Chondrocyte (in vitro differentiated cells): Measurements from ENCODE around the gene ENTPD2. TPM values are rescaled to one million over a fixed set of nuclear protein-coding genes. Genes with fewer than 3 reads are reported as not detected.

ENCODE experiments used
- DNase-seq: peaks from one replicate; pipeline ENCODE4 v3.0.0; 2021; ENCODE audit warnings: mixed read lengths, low spot score
- H3K27ac Mint-ChIP-seq: one replicate; pipeline ENCODE4 v1.8.0; 2021; ENCODE audit warnings: mild to moderate bottlenecking, moderate library complexity, mixed read lengths; ENCODE audit not compliant: unreplicated experiment
- H3K27me3 Mint-ChIP-seq: 2 replicates; pipeline ENCODE4 v1.8.0; 2021; ENCODE audit warnings: low read depth, mixed read lengths
- H3K36me3 Mint-ChIP-seq: 2 replicates; pipeline ENCODE4 v1.8.0; 2021; ENCODE audit warnings: low read depth, mixed read lengths
- H3K4me1 Mint-ChIP-seq: 2 replicates; pipeline ENCODE4 v1.8.0; 2021; ENCODE audit warnings: low read depth, mild to moderate bottlenecking, mixed read lengths
- H3K4me3 Mint-ChIP-seq: one replicate; pipeline ENCODE4 v1.8.0; 2021; ENCODE audit warnings: mild to moderate bottlenecking, moderate library complexity, mixed read lengths; ENCODE audit not compliant: unreplicated experiment
- H3K9me3 Mint-ChIP-seq: 2 replicates; pipeline ENCODE4 v1.8.0; 2021; ENCODE audit warnings: low read depth, mixed read lengths
- total RNA-seq: library from RNA; stranded (reverse); gene quantifications from 3 replicates; pipeline ENCODE4 v1.2.1, GENCODE V29; 2021
- TF ChIP-seq, protein P1 (sequence below): fragments of 200-600 bp; sonication (generic); IDR thresholded peaks from 2 replicates; pipeline ENCODE4 v1.5.0; 2021; ENCODE audit warnings: antibody characterized with exemption, mild to moderate bottlenecking, moderate library complexity

The ENTPD2 gene
- total RNA-seq, 1 donor from 2014 or later = 0.15 TPM

GRCh38 chr9:137009217-137009616, 44.6 kb downstream of the ENTPD2 start:
- DNase-seq = no peak
- Mint-ChIP-seq H3K27ac (no peak overlapping the region), H3K9me3 (peaks cover 4% of the 10 kb centered on the region), H3K36me3 (peaks cover 6% of the 10 kb centered on the region), H3K27me3 (no peaks in the 10 kb centered on the region), H3K4me3 (no peak overlapping the region), H3K4me1 (no peaks in the 10 kb centered on the region)
- TF ChIP-seq, protein P1, sequence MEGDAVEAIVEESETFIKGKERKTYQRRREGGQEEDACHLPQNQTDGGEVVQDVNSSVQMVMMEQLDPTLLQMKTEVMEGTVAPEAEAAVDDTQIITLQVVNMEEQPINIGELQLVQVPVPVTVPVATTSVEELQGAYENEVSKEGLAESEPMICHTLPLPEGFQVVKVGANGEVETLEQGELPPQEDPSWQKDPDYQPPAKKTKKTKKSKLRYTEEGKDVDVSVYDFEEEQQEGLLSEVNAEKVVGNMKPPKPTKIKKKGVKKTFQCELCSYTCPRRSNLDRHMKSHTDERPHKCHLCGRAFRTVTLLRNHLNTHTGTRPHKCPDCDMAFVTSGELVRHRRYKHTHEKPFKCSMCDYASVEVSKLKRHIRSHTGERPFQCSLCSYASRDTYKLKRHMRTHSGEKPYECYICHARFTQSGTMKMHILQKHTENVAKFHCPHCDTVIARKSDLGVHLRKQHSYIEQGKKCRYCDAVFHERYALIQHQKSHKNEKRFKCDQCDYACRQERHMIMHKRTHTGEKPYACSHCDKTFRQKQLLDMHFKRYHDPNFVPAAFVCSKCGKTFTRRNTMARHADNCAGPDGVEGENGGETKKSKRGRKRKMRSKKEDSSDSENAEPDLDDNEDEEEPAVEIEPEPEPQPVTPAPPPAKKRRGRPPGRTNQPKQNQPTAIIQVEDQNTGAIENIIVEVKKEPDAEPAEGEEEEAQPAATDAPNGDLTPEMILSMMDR = no peak

DNA sequence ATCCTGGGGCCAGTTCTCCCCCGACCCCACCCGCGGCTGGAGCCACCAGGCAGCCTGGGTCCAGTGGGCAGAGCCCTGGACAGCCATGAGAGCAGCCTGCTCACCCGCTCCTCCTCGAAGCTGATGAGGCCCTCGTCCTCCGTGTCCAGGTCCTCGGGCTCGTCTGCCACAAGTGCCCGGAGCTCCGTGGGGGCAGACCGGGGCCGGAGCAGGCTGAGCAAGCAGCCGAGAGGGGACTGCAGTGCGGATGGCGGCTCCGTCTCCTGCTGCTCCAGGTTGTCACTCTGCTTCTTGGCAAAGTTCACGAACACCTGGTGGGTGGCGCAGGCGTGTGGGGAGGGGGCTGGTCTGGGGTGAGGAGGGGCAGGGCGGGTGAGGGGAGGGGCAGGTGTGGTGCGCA, 45.5 kb downstream of the ENTPD2 start:
- Mint-ChIP-seq H3K27ac (no peak overlapping the region), H3K4me1 (no peaks in the 10 kb centered on the region)

DNA sequence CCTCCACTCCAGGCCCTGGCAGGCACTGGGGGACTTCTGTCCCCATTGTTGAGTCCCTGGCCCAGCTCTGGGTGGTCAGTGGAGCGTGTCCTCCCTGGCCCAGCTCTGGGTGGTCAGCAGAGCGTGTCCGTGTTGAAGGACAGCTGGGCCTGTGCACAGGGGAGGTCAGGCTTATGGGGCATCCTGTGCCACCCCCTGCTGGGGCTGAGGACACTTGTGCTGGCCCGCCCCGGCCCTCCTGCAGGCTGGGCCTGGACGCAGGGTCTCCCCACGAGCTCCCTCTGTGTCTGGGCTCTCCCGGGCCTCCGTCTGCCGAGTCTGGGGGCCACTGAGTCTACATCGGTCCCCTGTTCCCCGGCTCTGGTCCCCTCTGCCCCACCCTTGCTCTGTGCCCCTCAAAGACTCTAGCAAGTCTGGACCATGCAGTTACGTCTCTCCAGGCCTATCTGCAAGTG, 46.0 kb downstream of the ENTPD2 start:
- Mint-ChIP-seq H3K36me3 (peaks cover 6% of the 10 kb centered on the region), H3K27me3 (no peaks in the 10 kb centered on the region), H3K4me1 (no peaks in the 10 kb centered on the region), H3K9me3 (peaks cover 4% of the 10 kb centered on the region), H3K27ac (no peak overlapping the region), H3K4me3 (no peak overlapping the region)
- no peak for DNase-seq
- TF ChIP-seq, protein P1 = no peak

More for the DNA sequence above, 45.5 kb downstream of the ENTPD2 start:
- DNase-seq = no peak
- Mint-ChIP-seq H3K36me3 (peaks cover 6% of the 10 kb centered on the region), H3K4me3 (no peak overlapping the region), H3K27me3 (no peaks in the 10 kb centered on the region), H3K9me3 (peaks cover 4% of the 10 kb centered on the region)
- TF ChIP-seq, protein P1 = no peak

DNA sequence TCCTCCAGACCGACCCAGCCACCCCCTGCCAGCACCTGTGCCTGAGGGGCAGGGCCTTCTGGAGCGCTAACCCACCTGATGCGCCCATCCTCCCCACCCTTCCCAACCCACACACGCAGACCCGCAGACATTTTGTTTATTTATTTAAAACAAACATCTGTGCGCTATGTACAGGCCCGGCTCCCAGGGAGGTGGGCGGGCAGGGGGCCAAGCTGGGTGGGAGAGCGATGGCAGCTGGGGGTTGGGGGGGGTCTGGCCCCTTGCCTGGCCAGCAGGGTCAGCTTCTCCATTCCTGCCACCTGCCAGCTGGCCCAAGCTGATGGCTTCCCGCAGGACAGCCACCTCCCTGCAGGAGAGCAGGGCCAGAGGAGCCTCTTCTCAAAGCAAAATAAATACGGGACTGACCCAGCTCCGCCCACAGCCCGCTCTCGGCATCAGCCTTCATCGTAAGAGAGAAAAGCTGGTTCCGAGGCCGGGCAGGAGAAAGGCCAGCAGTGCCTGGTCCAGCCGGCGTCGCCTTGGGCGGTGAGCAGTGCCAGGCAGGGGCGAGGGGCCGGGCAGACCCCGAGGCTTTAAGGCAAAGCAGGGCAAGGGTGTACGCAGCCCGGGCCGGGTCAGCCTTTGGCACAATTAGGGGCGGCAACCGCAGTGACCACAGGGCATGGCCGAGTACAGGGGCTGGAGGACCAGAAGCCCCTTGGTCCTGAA, 46.6 kb downstream of the ENTPD2 start:
- Mint-ChIP-seq H3K27ac (no peak overlapping the region), H3K36me3 (peaks cover 4% of the 10 kb centered on the region), H3K4me1 (no peaks in the 10 kb centered on the region), H3K27me3 (no peaks in the 10 kb centered on the region), H3K4me3 (no peak overlapping the region), H3K9me3 (peaks cover 4% of the 10 kb centered on the region)
- DNase-seq = no peak
- TF ChIP-seq, protein P1 = no peak

DNA sequence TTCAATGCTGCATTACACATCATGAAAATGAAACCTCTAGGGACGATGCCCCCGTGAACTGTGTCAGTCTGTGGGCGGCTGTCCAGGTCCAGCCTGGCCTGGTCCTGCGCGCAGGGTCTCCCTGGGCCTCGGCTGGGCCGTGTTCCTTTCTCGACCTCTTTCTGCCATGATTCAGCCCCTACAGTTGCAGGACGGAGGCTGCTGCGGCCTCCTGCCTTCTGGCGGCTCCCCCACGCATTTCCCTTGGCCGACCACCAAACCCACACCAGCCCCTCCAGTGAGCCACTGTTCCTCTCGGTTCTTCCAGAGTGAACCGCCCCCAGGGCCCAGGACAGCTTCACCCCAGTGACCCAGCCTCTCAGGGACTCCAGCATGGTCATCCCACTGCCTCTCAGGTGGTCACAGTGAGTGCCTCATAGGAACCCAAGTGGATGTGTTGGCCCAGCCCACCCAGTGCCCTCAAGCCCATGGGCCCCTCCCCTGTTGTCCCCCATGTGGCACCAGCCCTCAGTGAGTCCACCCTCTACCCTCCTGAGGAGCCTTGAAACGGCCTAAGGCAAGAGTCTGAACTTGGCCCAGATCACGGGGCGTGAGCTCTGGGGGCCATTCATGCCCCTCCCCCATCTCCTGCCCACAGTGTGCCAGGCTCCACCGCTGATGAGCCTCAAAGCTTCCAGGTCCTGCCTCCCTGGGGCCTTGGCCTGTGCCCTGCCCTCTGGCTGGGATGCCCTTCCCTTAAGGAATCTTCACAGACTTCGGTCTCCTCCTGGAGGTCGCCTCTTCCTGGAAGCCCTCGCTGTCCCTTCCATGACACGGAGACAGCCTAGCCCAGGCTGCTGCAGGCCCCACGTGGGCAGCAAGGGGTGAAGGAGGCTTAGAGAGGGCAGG, 47.5 kb downstream of the ENTPD2 start:
- H3K27ac Mint-ChIP-seq = no peak overlapping the region
- H3K4me1 Mint-ChIP-seq = no peaks in the 10 kb centered on the region
- H3K9me3 Mint-ChIP-seq = peaks cover 4% of the 10 kb centered on the region
- TF ChIP-seq, protein P1 = no peak
- H3K4me3 Mint-ChIP-seq = no peak overlapping the region
- no peaks in the 10 kb centered on the region for H3K27me3 Mint-ChIP-seq
- no peak for DNase-seq
- peaks cover under 1% of the 10 kb centered on the region for H3K36me3 Mint-ChIP-seq
